HG03135 (cell line): Measurements from ENCODE around the gene CAB39.

Experiments used
- ATAC-seq: cut with Tn5 transposase; IDR thresholded peaks from one replicate; pipeline ENCODE4 v1.9.1; 2021; ENCODE audit warnings: mild to moderate bottlenecking, moderate library complexity; ENCODE audit not compliant: unreplicated experiment

The CAB39 gene

DNA sequence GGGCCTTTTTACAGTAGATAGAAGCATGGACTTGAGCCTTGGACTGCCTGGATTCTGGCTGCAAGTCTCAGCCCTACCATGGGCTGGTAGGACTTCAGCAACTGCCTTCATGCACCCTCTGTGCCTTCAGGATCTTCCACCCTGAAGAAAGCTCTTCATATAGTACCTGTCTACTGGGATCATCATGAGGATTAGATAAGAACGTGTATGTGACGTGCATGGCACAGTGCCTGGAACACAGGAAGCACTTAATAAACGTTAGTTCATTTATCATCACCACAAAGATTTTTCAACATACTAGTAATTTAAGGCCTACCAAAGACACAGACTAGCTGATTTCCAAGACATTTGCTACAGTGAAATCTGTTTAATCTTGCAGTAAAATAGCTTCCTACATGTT, 98.9 kb downstream of the CAB39 start:
- no peak for ATAC-seq

DNA sequence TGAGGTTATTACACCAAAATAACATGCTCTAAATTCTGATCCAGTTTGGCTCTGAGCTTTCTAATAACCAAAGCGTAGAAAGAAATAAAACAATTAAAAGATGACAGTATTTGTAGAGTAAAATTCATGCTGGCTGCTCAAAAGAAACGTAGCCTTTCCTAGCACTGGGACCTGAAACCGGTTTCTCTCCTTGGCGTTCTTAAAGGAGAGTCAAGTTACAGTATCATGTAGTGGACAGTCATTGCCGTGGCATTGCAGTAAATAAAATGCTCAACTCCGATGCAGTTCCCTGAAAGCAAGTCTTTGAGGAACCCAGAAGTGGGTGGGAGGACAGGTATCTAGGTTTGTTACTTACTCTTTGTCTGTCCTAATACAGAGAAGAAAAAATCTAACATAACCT, 99.4 kb downstream of the CAB39 start:
- ATAC-seq, result no peak

DNA sequence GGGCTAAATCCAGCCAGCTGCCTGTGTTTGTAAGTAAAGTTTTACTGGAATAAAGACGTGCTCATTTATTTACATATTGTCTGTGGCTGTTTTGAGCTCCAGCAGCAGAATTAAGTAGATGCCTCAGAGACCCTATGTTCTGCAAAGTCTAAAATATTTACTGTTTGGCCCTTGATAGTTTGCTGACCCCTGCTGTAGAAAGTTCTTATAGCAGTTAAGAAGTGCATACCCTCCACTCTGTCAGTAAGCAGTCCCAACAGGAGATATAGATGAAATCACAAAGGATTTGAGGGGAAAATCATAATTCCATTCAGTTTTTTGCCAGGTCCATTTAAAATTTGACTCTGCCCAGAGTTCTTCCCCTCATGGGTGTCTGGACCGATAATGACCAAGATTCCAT, 102.0 kb downstream of the CAB39 start:
- ATAC-seq, result no peak

DNA sequence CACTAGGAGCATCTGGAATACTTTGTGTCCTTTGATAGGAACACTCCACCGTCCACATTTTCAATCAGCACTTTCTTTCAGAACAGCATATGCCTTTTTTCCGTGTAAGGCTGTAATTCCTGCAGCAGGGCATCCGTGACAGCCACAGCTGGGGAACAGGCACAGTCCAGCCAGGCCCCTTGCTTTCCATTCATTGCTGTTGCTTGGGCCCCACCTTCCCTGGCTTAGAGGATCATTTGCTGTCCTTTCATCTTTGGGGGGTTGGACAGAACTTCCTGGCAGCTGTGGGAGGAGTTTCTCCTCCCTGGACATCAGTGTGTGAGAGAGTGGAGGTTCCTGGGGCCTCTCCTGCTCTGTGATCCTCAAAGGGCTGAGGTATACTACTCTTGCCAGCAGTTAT, 102.4 kb downstream of the CAB39 start:
- ATAC-seq, result no peak

DNA sequence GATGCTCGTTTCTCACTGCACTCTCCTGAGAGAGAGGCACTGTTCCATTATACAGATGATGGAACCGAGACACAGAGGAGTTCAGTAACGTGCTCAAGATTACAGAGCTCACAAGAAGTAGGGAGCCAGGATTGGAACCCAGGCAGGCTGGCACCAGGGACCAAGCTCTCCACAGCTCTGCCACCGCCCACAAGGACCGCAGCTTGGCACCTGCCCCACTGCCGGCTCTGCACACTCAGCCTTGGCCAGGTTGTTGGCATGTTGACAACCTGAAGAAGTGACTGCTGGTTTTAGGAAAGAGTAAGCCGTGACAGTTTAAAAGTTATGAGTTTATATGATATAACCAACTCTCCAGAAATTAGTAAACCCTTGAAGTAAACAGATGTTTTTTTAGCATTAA, 104.1 kb downstream of the CAB39 start:
- no peak for ATAC-seq

DNA sequence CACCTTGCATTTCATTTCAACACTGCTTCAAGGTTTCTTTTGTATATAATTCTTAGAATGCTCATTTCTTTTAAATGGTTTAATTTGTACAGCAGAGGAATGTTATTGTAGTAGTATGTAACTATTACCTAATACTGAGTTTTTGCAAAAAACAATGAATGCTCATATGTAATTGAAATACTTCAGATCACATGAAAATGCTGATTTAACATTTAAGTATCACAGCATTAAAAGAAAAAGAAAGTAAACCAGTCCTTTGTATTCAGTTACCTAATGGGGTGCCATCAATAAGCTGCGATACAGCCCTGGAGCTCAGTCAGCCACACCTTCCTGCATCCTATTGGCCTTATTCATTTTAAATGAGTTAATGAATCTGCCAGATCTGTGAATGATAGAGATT, 106.8 kb downstream of the CAB39 start:
- ATAC-seq, result no peak

DNA sequence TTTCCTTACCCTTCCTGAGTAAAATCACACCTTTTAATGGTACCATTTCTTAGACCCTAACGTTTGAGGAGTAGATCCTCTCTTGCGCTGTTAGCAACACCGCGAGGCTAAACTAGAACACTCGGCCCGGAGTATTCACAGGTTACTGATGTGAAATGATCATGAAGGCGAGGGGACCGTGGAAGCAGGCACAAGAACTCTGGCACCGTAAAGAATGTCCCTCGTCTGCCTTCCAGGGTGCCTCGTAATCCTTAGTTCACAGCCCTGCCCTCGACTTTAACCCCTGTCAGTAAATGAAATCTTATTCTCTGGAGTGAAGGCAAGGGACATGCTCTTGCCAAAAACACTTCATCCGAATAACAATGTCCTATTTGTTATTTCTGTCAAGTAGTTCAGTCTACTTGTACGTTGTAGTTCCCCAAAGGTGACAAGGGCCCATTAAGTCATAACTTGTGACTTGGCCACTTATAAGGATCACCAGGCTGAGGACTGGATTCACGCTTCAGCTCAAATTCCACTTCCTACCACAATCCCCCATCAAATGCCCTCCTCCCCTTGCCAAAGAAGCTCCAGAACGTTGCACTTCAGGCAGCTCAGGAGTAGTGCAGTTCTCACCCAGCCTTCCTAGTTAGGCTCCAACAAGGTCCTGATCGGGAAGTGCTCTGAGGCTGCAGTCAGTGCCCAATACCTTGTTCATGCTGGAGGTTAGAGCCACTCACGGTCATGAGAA, 108.8 kb downstream of the CAB39 start:
- ATAC-seq, result no peak

DNA sequence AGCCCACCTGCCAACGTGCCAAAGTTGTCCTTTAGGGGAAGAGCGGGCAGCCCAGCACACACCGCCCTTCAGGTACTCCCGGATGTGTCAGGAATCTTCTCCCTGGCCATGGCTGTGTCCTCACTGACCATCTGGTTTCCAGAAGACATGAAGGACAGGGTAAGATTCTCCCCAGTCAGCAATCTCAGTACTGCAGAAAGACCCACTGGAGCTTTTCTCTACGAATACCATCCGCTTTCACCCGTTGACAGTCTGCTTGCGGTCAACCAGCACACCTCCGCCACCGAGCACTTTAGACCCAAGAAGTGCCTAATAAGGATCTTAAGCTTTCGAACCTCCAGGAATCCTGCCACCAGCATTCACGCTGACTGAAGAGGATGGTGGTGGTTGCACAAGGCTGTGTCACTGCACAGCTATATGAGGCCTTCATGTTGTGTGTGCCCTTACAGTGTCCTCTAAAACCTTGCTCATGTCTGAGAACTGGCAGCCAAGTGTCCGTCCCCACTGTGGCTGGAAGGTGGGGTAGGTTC, 109.4 kb downstream of the CAB39 start:
- ATAC-seq, result no peak

DNA sequence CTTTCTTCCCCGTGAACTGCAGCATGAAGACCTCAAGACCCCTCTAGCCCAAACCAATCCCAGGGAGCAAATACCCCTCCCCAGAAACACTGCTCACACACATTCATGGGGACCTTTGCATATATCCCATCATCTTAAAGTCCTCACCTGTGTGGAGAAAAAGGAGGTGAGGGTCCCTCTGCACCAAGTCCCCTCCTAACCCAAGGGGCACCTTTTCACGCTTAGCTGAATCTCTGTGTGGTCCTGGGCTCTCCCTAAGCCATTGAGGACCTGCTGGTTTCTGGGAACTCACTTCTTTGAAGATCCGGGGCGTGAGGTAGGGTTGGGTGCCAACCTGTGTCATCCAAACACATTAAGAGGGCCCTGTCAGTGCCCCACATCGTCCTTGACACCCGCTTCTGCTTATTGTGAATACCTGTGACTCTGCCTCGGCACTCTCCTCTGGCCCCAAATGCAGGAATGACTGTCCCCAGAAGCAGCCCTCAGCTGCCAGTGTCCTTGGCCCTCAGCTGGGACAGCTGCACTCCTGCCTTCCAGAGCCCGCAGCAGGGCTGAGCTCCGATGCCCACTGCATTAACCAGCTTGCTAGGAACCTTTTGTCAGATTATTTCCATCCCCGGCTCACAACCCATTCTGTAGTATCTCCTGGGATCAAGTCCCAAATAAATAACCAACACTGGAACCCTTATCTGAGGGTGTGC, 110.8 kb downstream of the CAB39 start:
- ATAC-seq, result no peak

DNA sequence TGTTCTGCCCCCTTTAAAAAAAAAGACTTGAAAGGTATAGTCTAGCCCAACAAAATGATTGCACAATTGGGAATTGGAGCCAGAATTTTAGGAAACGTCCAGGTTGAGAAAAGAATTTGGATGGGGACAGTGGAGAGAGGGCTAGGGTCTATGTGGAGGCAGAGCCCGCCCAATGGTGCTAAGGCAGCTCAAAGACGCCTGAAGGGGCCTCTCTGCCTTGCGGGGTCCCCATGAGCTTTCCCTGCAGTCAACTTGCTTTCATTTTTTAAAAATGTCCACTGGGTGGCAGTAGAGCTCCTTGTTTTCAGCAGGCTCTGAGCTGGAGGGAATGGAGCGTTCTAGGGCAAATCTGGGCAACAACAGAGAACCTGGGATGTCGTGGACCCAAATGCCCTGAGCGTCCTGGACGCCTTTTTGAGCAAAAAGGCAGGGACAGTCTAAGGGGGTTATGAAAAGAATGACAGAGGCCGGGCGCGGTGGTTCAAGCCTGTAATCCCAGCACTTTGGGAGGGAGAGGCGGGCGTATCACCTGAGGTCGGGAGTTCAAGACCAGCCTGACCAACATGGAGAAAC, 111.8 kb downstream of the CAB39 start:
- peak; percentile 53 for ATAC-seq

DNA sequence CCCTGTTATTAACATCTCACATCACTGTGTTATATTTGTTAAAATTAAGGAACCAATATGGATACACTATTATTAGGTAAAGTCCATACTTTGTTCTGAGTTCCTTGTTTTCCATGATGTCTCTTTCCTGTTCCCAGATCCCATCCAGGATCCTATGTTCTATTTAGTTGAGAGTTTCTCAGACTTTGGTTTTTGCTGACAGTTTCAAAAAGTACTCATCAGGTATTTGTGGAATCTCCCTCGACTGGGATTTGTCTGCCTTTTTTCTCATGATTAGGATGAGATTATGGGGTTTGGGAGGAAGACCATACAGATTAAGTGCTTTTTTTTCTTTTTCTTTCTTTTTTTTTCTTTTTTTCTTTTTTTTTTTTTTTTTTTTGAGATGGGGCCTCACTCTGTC, 112.7 kb downstream of the CAB39 start:
- no peak for ATAC-seq

DNA sequence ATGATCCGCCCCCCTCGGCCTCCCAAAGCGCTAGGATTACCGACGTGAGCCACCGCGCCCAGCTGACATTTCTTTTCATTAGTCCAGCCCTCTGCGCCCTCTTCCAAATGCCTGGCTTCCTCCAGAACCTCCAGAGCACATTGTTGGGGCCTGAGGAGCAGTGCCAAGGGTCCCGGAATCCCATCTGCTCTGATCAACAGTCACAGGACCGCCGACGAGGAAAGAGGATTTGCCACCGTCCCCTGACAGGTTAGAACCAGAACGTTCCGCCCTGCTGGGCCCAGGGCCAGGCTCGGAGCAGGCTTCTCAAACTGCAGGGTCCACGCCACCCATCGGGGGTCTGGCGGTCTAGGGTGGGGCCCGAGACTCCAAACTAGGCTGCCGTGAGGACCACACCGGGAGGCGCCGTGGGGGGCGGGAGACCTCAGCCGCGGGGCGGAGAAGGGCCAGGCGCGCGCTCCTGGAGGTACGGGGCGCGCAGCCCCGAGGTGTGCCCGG, 115.2 kb downstream of the CAB39 start:
- ATAC-seq, result no peak

DNA sequence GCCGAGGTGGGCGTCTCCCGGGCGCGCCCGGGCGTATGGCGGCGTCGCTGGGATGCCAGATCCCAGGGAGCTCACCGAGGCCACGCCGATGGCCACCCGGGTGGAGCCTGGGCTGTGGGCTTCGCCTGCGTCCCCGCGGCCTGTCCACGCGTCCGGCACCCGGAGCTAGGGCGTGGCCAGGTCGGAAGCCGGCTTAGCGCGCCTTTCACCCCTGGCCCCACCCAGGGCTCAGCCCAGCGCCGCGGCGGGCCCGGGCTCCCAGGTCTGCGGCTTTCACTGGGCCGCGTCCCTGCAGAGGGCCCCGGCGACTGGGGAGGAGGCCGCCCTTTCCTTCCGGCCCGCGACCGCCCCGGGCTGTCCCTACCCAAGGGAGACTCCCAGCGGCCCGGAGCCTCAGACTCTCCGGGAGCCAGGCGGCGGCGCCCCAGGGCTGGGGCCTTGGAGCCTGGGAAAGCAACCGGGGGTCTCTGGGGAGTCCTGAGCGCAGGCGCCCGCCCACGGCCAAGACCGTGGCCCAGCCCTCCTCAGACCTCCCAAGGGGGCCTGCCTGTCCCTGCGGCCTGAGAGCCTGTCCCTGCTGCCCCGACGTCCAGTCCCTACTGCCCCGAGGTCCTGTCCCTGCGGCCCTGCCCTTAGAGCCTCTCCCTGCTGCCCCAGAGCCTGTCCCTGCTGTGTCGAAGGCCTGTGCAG, 115.8 kb downstream of the CAB39 start:
- no peak for ATAC-seq

DNA sequence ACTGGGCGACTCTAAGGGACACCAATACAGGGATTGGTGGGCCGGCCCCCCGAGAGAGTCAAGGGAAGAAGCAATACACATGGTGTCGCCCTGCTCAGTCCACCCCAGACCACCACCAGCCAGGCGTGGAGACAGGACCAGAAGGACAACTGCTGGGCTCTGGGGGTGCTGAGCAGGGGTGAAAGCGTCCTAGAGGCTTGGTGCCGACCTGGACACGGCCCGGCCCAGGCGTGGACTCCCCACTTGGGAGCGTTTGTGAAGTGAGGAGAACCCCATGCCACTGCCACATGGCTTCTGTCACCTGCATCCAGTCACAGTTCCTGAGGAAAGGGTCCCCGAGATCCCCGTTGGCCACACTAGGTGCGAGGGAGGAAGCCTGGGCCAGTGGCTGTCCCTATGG, 116.7 kb downstream of the CAB39 start:
- no peak for ATAC-seq

DNA sequence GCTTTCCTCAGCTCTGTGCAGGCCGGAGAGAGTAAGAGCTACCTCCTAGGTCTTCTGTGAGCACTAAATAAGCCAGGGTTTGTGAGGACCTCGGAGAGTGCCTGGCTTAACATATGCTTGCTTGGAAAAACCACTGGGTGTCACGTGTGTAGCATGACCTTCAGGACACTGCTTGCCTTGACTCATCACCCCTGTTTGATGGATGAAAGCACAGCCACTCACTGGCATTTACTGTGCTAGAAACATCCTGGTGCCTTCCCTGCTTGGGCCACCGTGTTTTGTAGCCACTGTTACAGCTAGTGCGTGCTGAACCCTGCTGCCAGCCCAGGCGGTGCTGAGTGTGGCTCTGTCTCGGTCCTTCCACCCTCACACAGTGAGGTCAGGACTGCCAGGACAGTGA, 117.3 kb downstream of the CAB39 start:
- ATAC-seq, result no peak

DNA sequence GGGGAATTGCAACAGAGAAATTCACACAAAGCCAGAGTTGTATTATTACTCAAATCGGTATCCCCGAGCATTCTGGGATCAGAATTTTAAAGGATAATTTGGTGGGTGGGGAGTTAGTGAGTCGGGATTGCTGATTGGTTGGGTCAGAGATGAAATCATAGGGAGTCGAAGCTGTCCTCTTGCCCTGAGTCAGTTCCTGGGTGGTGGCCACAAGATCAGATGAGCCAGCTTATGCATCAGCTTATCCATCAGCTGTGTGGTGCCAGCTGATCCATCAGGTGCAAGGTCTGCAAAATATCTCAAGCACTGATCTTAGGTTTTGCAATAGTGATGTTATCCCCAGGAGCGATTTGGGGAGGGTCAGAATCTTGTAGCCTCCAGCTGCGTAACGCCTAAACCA, 117.8 kb downstream of the CAB39 start:
- no peak for ATAC-seq

DNA sequence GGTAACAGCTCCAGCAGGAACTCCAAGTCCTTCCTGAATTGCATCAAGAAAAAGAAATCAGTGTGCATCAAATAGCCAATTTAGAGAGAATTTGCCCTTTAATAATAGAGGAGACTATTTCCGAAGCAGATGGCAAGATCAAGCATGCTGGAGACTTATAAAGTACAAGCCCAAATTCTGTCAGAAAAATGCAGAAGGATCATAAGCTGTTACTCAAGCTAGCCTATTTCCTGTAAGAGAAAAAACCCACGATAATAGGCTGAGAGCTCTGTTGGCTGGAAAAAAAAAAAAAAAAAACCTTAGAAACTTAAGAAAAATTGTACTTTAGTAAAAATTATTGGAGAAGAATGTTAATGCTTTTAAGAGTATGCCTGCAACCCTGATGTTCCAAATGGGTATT, 127.7 kb downstream of the CAB39 start:
- no peak for ATAC-seq

DNA sequence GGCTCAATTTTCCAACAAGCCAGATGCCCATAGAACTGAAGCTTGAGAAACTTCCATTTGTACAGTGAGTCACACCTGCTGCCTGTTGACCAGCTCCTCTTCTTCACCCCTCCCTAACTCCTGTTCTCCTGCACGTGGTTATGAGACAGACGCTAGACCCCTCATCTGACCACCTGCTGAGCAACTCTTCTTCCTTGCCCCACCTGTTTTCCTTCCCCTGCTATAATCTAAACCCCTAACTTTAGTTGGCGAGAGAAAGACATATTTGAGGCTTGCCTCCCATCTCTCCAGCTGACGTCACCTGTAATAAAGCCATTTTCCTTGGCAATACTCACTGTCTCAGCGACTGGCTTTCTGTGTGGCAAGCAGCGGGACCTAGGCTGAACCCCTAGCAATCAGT, 129.8 kb downstream of the CAB39 start:
- no peak for ATAC-seq

DNA sequence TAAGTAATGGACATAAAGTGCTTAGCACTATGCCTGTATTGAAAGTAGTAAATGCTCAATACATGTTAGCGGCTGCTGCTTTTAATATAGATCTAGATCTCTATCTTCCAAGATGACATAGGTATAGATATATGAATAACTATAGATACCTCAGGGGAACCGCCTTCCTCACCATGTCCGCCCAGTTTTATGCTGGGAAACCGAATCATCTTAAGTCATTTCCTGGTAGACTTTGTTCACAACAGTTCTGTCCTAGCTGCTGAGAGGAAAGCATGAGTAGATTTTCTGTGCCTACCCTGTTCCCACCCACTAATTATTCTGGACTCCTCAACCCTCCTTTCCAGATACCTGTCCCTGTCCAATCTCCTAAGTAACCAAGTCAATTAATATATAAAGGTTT, 130.5 kb downstream of the CAB39 start:
- ATAC-seq, result no peak

DNA sequence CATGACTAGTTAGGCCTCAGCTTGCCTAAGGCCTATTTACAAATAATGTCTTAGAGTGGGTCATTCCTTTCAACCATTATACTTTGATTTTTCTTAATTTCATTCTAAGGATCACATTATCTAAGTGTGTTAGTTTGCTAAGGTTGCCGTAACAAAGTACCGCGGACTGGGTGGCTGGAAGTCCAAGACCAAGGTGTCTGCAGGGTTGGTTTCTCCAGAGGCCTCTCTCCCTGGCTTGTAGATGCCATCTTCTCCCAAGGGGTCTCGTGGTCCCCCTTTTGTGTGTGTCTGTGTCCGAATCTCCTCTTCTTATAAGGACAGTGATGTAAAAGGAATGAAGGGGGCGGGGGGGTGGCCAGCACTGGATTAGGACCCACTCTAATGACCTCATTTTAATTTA, 133.7 kb downstream of the CAB39 start:
- no peak for ATAC-seq

DNA sequence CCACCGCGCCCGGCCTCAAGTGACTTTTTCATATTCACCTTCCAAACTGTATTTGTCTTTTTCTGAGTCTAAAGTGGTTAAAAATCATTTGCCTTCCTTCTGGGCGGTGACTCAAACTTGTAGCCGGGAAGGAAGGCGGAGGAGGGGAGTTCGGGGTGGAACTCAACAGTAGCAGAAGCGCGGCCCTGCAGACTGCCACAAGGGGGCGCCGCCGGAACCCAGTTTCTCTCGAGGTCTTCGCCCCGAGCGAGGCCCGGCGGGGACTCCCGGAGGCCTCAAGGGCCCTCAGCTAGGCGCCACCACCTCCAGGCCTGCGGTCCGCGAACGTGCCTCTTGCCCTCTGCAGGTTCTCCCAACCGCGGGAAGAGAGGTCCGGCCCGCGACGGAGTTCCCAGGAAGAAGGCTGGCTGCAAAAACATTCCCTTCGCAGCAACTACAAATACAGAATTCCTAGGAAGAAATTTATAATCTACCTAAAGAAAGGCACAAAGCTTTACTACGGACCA, 135.3 kb downstream of the CAB39 start:
- ATAC-seq, result no peak
